Bone marrow (tissue), 2 donors: Measurements from ENCODE around the gene SYTL3.
A peak's percentile ranks its signal among the peaks of the same experiment; 100 is the strongest.

Source experiments
- DNase-seq, 2 donors: peaks; one replicate each; lab custom pipeline; 2025; lab: John Stamatoyannopoulos, UW

SYTL3 gene

GRCh38 chr6:158793432-158793831 lies 143.6 kb downstream of the SYTL3 start:
- peak in 1 of 2 donors; percentile 18 for DNase-seq

GRCh38 chr6:158795516-158795915 lies 145.7 kb downstream of the SYTL3 start:
- no peak for DNase-seq

GRCh38 chr6:158796353-158796752 lies 146.5 kb downstream of the SYTL3 start:
- DNase-seq: no peak

- no peak for DNase-seq
Measured at GRCh38 chr6:158797331-158798310, 147.8 kb downstream of the SYTL3 start.

- no peak for DNase-seq
Measured at GRCh38 chr6:158798311-158798710, 148.5 kb downstream of the SYTL3 start.

GRCh38 chr6:158799051-158799792 lies 149.4 kb downstream of the SYTL3 start:
- DNase-seq: no peak

- no peak for DNase-seq
Measured at GRCh38 chr6:158801655-158802294, 151.9 kb downstream of the SYTL3 start.

- DNase-seq: peak in 1 of 2 donors; percentile 60
Measured at GRCh38 chr6:158803733-158804143, 153.9 kb downstream of the SYTL3 start.

- DNase-seq: no peak
Measured at GRCh38 chr6:158804207-158804606, 154.4 kb downstream of the SYTL3 start.

- no peak for DNase-seq
Measured at GRCh38 chr6:158805698-158806377, 156.0 kb downstream of the SYTL3 start.

- no peak for DNase-seq
Measured at GRCh38 chr6:158807515-158808441, 157.9 kb downstream of the SYTL3 start.

GRCh38 chr6:158808442-158808833 lies 158.6 kb downstream of the SYTL3 start:
- DNase-seq: no peak

- no peak for DNase-seq
Measured at GRCh38 chr6:158808941-158809678, 159.3 kb downstream of the SYTL3 start.

- no peak for DNase-seq
Measured at GRCh38 chr6:158810155-158811095, 160.6 kb downstream of the SYTL3 start.

GRCh38 chr6:158812611-158813010 lies 162.8 kb downstream of the SYTL3 start:
- no peak for DNase-seq

- DNase-seq: no peak
Measured at GRCh38 chr6:158813032-158813431, 163.2 kb downstream of the SYTL3 start.
